HG02981 (cell line): ENCODE results near the gene TRAPPC12.
"Not testable (repeated sequence)": the region's sequence is repeated elsewhere in the genome, so short reads cannot be mapped to it uniquely, and the experiment has no call there.

ENCODE experiments used
- ATAC-seq: cut with Tn5 transposase; IDR thresholded peaks from one replicate; pipeline ENCODE4 v1.9.1; 2021; ENCODE audit warnings: mild to moderate bottlenecking, moderate library complexity; ENCODE audit not compliant: unreplicated experiment

Gene TRAPPC12

DNA sequence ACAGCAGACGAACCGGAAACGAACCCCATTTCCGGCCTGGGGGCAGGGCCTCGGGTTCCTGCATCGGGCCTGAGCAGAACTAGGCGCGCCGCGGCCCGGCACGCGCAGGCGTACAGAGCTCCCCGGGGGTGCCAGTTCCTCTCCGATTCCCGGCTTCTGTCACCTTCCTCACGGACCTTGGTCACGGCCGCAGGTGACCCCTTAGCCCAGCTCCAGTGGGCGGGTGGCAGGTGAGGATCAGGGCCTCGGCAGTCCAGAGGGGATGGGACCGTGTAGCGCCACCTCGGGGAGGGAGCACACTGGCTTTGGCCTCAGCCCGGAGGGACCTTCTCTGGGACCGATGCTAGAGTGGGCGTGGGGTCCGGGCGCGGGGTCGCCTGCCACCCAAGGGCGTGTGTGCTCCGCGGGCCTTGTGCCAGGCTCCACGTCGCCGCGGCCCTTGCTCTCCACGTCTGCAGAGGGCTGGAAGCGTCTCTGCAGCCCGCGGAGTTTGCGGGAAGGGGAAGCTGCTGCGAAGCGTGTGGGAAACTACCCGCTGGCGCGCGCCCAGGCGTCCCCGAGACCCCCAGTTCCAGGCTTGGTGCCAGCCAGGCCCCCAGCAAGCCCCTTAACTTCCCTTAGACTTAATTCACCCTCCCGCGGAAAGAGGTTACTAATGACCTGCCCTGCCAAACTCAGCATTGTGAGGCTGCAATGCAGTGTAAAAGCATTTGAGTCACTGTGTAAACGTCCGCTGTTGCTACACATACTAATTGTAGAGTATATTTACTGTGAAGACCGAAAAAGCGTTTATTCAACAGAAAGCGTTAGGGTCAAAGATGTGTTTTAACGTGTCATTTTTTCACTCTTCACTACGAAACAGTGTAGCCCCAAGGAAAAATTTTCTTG is at the start of gene TRAPPC12:
Gene TRAPPC12 (plus strand): TSS at position 48 of the 888 bp plus-strand sequence. CDS start 7,930 bp downstream, outside the sequence.
- peak; percentile 70 for ATAC-seq

DNA sequence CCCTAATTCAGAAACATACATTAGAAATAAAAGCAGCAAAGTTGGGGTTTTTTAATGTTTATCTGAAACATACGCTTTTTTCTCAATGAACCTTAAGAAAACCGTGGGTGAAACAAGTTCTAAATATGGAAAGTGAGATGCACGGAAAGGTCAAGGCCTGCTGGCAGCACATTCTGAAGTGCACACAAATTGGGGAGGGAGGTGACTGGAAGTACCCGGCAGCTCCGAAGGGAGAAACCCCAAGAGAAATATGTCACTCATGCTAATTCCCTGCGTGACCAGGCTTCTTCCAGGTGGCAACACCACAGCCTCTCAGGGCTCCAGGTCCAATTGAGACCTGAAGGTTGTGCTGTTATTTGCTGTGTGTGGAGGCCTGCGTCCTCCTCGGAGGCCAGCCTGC is 47.4 kb upstream of the TRAPPC12 start:
- no peak for ATAC-seq

DNA sequence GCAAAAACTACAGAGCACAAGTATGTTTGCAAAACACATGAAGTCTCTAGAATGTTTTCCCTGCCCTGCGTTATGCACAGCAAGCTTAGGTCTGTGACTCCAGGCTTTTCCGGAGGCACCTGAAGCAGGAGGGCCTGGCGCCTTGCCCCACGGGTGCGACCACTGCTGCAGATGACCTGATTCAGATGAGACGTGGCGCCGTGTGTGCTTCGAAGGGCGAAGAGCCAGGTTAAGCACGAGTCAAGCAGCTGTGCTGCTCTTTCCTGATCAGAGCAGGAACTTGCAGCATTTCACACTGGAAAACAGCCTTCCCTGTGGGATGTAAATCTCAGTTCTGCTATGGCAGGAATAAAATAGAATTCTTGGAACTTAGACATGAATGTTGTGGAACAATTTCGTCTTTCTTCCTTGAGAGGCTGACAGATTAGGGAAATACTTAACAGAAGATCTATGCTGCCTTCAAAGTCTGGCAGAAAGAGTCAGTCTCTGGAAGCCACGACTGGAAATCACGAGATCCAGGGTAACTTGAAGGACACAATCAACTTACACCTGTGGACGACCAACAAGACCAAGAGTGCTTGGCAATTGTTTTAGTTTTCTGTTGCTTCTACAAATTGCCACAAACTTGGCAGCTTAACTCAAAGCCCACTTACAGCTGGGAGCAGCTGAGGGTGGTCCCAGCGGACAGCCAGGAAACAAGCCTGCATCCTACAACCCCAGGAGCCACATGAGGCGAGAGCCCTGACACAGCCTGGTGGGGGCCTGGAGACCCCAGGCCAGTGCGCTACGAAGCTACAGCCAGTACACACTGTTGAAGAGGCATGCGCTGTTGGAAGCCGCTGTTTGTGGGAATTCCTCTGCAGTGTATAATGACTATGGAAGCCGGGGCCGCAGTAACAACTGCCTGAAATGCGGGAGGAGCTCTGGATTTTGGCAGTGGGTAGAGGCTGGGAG is 44.8 kb upstream of the TRAPPC12 start:
- no peak for ATAC-seq

DNA sequence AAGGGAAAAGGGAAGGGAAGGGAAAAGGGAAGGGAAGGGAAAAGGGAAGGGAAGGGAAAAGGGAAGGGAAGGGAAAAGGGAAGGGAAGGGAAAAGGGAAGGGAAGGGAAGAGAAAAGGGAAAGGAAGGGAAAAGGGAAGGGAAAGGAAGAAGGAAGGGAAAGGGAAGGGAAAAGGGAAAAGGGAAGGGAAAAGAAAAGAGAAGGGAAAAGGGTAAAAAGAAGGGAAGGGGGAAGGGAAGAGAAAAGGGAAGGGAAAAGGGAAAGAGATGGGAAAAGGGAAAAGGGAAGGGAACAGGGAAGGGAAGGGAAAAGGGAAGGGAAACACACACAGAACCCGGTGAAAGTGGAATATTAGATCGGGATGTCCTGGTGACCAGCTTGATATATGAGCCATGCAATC is 42.6 kb upstream of the TRAPPC12 start:
- ATAC-seq: no peak

DNA sequence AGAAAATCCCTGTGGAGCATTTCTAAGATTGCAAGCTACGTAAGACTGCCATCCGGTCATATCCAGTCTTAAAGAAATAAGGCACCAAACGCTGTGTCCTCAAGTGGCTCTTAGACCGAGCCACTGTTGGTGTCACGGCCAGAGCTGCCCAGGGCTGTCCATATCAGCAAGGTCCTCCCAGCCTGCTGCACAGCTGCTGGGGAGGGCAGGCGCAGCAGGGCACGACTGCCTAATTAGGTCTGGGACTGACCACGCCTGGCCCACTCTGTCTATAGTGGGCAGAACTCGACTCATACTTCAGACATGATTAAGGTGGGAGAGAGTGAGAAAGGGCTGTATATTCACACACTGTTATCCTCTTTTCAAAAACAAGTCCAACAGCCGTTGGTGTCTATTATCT is 41.2 kb upstream of the TRAPPC12 start:
- ATAC-seq: no peak

DNA sequence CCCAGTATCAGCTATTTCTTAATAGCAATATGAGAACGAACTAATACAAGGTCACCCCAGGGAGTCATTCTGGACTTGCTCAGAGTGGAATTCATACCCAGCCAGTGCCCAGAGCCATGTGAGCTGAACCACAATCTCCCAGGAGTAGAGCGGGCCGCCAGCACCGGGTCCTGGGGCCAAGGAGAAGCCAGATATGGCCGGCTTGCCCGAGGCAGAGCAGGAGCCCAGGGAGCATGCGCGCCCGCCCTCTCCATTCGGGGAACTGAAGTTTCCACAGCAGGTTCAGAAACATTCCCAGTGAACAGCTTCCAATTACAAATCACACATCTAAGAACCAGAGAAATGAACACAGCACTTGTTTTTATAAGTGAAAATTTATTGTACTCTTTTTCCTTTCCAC is 39.4 kb upstream of the TRAPPC12 start:
- no peak for ATAC-seq

DNA sequence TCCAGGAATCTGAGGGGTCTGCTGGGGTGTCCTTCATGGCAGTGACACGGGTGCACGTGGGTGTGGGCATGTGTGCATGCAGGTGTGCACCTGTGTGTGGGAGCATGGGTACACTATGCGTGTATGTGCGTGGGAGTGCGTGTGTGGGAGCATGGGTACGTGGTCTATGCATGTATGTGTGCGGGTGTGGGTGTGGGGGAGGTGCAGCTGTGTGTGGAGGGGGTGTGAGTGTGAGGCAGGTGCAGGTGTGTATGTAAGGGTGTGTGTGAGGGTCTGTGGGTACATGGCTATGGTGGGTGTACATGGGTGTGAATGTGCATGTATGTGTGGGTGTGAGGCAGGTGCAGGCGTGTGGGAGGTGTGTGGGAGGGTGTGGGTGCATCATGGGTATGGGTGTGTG is 38.2 kb upstream of the TRAPPC12 start:
- no peak for ATAC-seq

DNA sequence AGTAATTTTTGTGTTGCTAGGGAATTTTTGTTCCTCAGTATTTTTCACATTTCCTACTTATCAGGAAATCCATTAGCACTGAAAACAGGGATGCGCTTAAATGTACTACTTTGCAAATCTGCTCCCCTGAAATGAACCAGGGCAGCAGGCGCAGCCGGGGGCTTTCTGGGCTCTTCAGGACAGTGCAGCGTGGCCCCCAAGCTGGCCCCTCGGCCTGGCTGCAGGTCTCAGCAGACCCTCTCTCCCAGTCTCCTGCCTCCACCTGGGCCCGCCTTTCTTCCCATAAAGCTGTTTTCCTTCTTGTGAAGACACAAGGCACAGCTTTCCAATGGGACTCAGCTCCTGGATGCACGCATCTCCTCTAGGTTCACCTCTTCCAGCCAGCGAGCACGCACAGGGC is 37.2 kb upstream of the TRAPPC12 start:
- no peak for ATAC-seq

DNA sequence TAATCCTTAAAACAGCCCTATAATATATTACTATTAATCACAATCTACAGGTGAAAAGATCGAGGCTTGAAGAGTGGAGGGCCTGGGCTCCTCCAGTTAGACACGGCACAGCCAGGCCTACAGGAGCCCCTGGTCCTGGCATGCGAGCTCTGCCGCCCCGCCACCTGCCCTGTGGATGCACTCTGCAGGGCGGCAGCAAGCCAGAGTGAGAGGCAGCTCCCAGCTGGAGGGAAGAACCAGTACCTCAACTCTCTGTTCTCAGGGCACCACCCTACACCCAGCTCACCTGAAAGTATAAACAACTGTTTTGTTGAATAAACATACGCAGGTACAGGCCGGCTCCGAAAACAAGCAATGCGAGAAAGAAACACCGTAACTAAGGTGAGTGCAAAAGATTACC is 36.5 kb upstream of the TRAPPC12 start:
- no peak for ATAC-seq

DNA sequence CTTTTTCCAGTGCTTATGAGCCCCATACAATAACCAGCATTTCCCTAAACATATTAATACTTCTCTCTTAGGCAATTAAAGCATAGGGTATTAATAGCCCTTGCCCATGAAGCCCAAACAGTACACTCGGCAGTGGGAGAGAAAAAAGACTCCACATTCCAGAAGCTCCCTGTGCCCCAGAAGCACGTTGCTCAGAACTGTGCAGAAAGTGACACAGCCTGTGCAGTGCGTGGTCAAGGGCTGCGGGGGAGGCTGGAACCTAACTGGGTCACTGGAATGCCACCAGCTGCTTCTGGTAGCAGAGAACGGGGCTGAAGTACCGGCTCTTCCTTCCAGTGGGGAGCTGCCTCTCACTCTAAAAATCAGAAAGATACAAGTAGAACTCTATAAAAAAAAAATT is 34.6 kb upstream of the TRAPPC12 start:
- ATAC-seq: no peak

DNA sequence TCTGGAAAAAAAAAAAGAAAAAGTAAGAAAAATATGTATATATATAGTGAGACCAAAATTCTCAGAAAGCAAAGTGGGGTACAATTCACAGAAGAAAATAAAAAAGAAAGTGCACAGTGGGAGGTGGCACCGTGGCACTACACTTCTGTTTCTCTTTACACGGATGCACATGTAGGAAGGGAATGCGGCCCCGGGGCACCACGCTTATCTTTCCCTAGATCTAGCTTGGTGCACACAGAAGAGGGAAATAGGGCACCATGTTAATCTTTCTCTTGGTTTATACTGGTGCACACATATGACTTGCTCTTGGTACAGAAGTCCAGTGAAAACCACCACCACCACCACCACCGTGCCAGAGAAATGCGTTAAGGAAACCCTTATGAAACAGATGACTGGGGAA is 33.9 kb upstream of the TRAPPC12 start:
- no peak for ATAC-seq

DNA sequence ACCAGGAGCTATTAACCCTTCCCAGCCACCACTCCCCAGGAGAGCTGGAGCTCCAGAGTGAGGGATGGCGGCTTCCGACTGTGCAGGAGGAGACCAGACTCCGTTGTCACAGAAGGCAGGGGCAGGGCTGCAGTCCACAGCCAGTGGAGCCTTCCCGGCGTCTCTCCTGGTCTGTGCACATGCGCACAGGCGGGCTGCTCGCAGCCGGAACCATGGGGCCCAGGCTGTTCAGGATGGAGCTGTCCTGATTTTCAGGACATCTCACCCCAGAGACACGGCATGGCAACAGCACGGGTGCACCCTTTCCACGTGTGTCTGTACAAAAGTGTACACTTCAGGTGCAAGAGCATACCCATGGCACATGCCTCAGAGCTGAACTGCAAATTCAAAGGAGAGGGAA is 30.7 kb upstream of the TRAPPC12 start:
- no peak for ATAC-seq

DNA sequence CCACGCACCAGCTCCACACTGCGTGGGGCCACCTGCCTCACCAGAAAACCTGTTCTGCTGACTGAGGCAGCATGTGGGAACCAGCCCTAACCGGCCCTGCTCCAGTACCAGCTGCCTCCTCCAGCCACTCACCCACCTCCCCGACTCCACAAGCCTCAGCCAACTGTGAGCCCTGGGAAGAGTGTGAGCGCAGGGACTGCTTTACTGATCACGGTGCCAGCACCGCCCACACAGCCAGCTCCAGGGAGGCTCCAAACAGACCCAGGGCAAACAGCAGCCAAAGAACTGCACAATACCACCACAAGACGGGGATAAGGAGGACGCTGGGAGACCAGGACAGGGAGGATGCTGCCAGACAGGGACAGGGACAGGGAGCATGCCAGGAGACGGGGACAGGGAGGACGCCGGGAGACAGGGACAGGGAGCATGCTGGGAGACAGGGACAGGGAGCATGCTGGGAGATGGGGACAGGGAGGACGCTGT is 30.2 kb upstream of the TRAPPC12 start:
- no peak for ATAC-seq

DNA sequence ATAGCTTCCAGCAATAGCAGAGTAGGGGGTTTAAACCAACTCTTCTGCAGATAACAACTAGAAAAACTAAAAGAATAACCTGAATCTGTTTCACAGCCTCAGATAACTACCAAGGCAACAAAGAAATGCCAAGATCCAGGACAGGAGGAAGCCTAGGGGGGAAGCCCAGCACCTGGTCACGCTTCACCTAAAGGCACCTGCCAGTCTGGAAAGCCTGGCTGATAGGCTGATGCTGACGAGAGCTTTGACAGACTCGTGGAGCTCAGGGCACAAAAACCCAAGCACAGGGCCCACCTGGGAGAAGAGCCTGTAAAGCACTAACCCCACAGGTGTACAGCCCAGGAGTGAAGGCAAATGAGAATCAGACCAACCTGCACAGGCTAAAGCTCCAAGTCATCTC is 24.5 kb upstream of the TRAPPC12 start:
- ATAC-seq: no peak

DNA sequence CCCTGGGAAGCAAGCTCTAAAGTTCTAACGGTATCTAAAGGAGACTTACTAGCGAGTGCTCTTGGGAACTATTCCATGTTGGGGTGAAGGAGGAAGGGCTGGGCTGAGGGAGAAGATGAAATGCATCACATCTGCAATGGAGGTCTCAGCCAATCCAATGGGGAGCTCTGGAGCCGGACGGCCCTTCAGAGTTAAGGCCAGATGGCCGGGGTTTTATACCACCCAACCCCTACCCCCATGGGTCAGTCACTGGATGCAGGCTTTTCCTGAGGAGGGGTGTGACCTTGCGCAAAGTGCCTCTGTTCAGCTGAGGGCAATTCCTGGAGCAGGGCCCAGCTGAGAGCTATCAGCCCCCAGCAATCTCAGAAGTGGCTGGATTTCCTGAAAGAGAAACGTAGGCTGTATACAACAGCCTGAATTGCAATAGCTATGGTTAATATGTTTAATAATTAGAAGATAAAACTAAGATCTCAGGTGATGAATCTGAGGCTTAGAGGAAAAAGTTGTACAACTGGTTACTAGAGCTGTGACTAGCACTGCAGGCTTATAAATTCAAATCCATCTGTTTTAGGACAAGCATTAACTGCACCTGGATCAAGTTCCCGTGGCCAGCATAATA is 23.4 kb upstream of the TRAPPC12 start:
- no peak for ATAC-seq

DNA sequence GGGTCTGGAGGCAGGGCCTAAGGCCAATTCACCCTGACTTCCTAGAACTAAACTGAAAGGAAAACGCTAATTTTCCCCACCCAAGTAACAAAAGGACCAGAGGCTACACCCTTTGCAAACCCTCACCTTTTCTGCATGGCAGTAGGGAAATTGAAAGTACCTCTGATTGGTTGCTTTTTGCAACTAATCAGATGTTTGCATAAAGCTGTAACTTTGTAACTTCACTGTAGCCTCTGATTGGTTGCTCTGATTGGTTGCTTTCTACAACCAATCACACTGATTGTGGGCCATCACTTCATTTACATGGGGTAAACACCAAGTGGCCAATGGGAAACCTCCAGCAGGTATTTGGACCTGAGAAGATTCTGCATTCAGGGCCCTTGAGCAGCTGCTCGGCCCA is 22.7 kb upstream of the TRAPPC12 start:
- ATAC-seq: no peak

DNA sequence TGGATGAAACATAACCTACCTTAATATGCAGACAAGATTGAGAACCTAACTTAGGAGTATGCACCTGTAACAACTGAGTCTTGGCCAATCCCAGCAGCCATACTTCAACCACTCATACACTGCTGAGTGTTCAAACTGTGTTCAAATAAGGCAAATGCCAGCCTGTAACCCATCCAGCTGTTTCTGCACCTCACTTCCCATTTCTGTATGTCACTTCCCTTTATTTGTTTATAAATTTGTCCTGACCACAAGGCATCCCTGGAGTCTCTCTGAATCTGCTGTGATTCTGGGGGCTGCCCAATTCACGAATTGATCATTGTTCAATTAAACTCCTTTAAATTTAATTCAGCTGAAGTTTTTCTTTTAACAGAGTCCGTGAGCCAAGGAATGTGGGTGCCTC is 22.0 kb upstream of the TRAPPC12 start:
- not testable (repeated sequence) for ATAC-seq

DNA sequence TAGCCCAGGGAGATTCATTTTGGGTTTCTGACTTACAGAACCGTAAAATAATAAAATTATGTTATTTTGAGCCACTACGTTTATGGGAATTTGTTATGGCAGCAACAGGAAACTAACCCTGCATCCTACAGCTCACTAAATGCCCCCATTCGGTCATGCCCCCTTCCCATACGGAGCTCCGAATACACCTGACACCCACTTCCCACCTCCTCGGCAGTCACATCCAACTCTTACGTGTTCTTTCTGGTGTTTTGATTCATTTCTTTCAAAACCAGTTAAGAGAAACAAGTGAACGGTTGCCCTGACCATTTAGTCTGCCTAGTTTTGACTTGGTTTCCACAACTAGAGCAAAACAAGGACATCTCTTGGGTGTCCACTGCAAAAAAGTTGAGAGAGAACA is 21.6 kb upstream of the TRAPPC12 start:
- no peak for ATAC-seq

DNA sequence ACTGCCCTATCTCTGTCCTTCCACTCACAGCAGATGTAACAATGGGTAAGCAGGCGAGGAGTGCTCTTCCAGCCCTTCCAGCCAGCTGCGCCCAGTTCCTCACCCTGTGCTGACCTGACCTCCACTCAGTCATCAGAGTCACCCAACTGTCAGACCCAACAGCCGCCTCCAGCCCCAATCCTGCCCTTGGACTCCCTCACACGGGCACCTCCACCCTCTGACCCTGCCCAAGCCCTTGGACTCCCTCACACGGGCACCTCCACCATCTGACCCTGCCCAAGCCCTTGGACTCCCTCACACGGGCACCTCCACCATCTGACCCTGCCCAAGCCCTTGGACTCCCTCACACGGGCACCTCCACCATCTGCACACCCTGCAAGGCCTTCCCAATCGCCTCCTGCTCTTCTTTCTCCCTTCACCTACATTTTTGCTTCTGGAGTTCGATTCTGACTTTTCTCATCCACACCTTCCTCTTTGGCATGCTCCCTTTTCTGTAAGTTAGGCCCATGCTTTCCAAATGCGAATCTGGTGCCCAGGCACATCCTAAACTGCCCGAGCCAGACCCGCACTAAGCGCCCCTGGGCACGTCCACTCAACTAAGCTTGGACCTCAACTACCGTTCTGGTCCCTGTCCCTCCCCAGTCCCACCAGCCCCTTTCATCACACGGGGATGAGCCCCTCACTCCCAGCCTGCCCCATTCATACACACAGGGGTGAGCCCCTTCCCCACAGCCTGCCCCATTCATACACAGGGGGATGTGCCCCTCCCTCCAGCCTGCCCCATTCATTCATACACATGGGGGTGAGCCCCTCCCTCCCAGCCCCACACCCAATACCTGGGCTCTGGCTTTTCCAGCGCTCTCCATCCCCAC is 17.7 kb upstream of the TRAPPC12 start:
- no peak for ATAC-seq

DNA sequence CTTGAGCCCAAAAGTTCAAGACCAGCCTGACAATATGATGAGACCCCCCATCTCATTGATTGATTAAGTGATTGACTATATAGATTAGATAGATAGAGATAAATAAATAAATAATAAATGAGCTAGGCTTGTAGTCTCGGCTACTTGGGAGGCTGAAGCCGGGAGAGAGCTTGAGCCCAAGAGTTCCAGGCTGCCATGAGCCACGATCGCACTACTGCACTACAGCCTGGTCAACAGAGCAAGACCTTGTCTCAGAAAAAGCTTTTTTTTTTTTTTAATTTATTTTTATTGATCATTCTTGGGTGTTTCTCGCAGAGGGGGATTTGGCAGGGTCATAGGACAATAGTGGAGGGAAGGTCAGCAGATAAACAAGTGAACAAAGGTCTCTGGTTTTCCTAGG is 14.3 kb upstream of the TRAPPC12 start:
- ATAC-seq: no peak
